BLaER1 treated with 17β-estradiol and CSF1 and Interleukin-3, amounts not matched to agents 10 nM and 100 nM (cell line): Measurements from ENCODE around the gene USP37.

Experiments
- H3K27ac ChIP-seq, 11 experiments: shearing (Covaris generic); formaldehyde crosslinking; 2 replicates each; pipeline ENCODE4 v1.8.1; 2022
- H3K27me3 ChIP-seq, 11 experiments: shearing (Covaris generic); formaldehyde crosslinking; 2 replicates each; pipeline ENCODE4 v1.8.1; 2022
- H3K36me3 ChIP-seq, 11 experiments: shearing (Covaris generic); formaldehyde crosslinking; 2 replicates each; pipeline ENCODE4 v1.8.1; 2022
- H3K4me1 ChIP-seq, 10 experiments: shearing (Covaris generic); formaldehyde crosslinking; 2 replicates each; pipeline ENCODE4 v1.8.1; 2022
- H3K4me2 ChIP-seq, 11 experiments: shearing (Covaris generic); formaldehyde crosslinking; 2 replicates each; pipeline ENCODE4 v1.8.1; 2022
- H3K4me3 ChIP-seq, 10 experiments: shearing (Covaris generic); formaldehyde crosslinking; 2 replicates each; pipeline ENCODE4 v1.8.1; 2022
- H3K9ac ChIP-seq, 11 experiments: shearing (Covaris generic); formaldehyde crosslinking; 2 replicates each; pipeline ENCODE4 v1.8.1; 2022
- H3K9me3 ChIP-seq, 11 experiments: shearing (Covaris generic); formaldehyde crosslinking; replicated peaks in 1 of 11; 2 replicates each; pipeline ENCODE4 v1.8.1; 2022
- H4K20me1 ChIP-seq, 11 experiments: shearing (Covaris generic); formaldehyde crosslinking; 2 replicates each; pipeline ENCODE4 v1.8.1; 2022
- Cebpa-rat ChIP-seq, 11 experiments: shearing (Covaris generic); IDR thresholded peaks; 2 replicates each; pipeline ENCODE4 v1.8.1; 2022

The USP37 gene

GRCh38 chr2:218577482-218578220 lies 9.5 kb upstream of the USP37 start:
- Histone ChIP-seq H3K4me2 (no peak overlapping the region; a peak in 1 of 22 replicates), H3K27me3 (no peaks in the 10 kb centered on the region), H3K4me3 (no peak overlapping the region), H3K27ac (no peak overlapping the region), H3K9me3 (no peaks in the 10 kb centered on the region), H3K9ac (no peak overlapping the region), H4K20me1 (peaks cover 71 to 100% (median 94%) of the 10 kb centered on the region in 11 experiments; a peak in 21 of 22 replicates), H3K36me3 (peaks cover 73 to 100% (median 88%) of the 10 kb centered on the region in 11 experiments), H3K4me1 (peaks cover 0 to 7% (median 0%) of the 10 kb centered on the region in 10 experiments; a peak in 1 of 20 replicates)
- TF ChIP-seq Cebpa-rat (IDR thresholded peaks at IDR 0.05), result no peak

GRCh38 chr2:218576854-218577253 lies 8.7 kb upstream of the USP37 start:
- H3K9me3 ChIP-seq, result no peaks in the 10 kb centered on the region
- H3K4me3 ChIP-seq, result no peak overlapping the region
- H3K27me3 ChIP-seq, result no peaks in the 10 kb centered on the region
- H3K4me1 ChIP-seq, result peaks cover 0 to 7% (median 0%) of the 10 kb centered on the region in 10 experiments; a peak in 1 of 20 replicates
- H4K20me1 ChIP-seq, result peaks cover 69 to 100% (median 96%) of the 10 kb centered on the region in 11 experiments; a peak in 21 of 22 replicates
- H3K36me3 ChIP-seq, result peaks cover 72 to 100% (median 88%) of the 10 kb centered on the region in 11 experiments
- H3K9ac ChIP-seq, result no peak overlapping the region
- no peak overlapping the region for H3K4me2 ChIP-seq
- no peak for TF ChIP-seq Cebpa-rat (IDR thresholded peaks at IDR 0.05)
- no peak overlapping the region for H3K27ac ChIP-seq

- H3K4me2 ChIP-seq, result peak overlapping the region; percentile 82 to 99 (median 94)
- peak overlapping the region; percentile 91 to 98 (median 95) for H3K9ac ChIP-seq
- H3K27me3 ChIP-seq, result no peaks in the 10 kb centered on the region
- no peak for TF ChIP-seq Cebpa-rat (IDR thresholded peaks at IDR 0.05)
- peak overlapping the region in 6 of 11 experiments; percentile 11 to 96 (median 93); a peak in 6 of 22 replicates for H3K27ac ChIP-seq
- H3K4me3 ChIP-seq, result peak overlapping the region; percentile 79 to 95 (median 86); a peak in 18 of 20 replicates
- H3K9me3 ChIP-seq, result no peaks in the 10 kb centered on the region
- peaks cover 14 to 75% (median 58%) of the 10 kb centered on the region in 11 experiments; a peak in 21 of 22 replicates for H4K20me1 ChIP-seq
- peaks cover 33 to 42% (median 38%) of the 10 kb centered on the region in 10 experiments for H3K4me1 ChIP-seq
- peaks cover 37 to 64% (median 51%) of the 10 kb centered on the region in 11 experiments for H3K36me3 ChIP-seq
These were observed 2.7 kb upstream of the USP37 start for GRCh38 chr2:218570850-218571249.

GRCh38 chr2:218569661-218570500 lies 1.7 kb upstream of the USP37 start:
- H3K27me3 ChIP-seq, result no peaks in the 10 kb centered on the region
- H4K20me1 ChIP-seq, result peaks cover 8 to 65% (median 48%) of the 10 kb centered on the region in 11 experiments; a peak in 21 of 22 replicates
- no peaks in the 10 kb centered on the region for H3K9me3 ChIP-seq
- H3K4me1 ChIP-seq, result peaks cover 33 to 44% (median 41%) of the 10 kb centered on the region in 10 experiments
- H3K9ac ChIP-seq, result peak overlapping the region; percentile 91 to 98 (median 95)
- H3K27ac ChIP-seq, result peak overlapping the region; percentile 84 to 98 (median 95)
- no peak for TF ChIP-seq Cebpa-rat (IDR thresholded peaks at IDR 0.05)
- H3K36me3 ChIP-seq, result peaks cover 29 to 64% (median 48%) of the 10 kb centered on the region in 11 experiments
- H3K4me3 ChIP-seq, result peak overlapping the region; percentile 79 to 95 (median 86)
- peak overlapping the region; percentile 82 to 99 (median 94) for H3K4me2 ChIP-seq

- H3K9ac ChIP-seq, result peak overlapping the region; percentile 91 to 98 (median 95)
- TF ChIP-seq Cebpa-rat (IDR thresholded peaks at IDR 0.05), result no peak
- peak overlapping the region; percentile 84 to 98 (median 95) for H3K27ac ChIP-seq
- peak overlapping the region; percentile 79 to 95 (median 86) for H3K4me3 ChIP-seq
- H3K4me1 ChIP-seq, result peaks cover 33 to 44% (median 41%) of the 10 kb centered on the region in 10 experiments
- no peaks in the 10 kb centered on the region for H3K9me3 ChIP-seq
- peak overlapping the region; percentile 82 to 99 (median 94) for H3K4me2 ChIP-seq
- no peaks in the 10 kb centered on the region for H3K27me3 ChIP-seq
- H3K36me3 ChIP-seq, result peaks cover 27 to 64% (median 48%) of the 10 kb centered on the region in 11 experiments
- peaks cover 3 to 58% (median 45%) of the 10 kb centered on the region in 11 experiments; a peak in 21 of 22 replicates for H4K20me1 ChIP-seq
These were observed 884 bp upstream of the USP37 start for GRCh38 chr2:218569038-218569431.

GRCh38 chr2:218567797-218568189 lies 358 bp downstream of the USP37 start:
- Histone ChIP-seq H4K20me1 (peaks cover 8 to 50% (median 33%) of the 10 kb centered on the region in 11 experiments; a peak in 21 of 22 replicates), H3K4me2 (peak overlapping the region; percentile 82 to 96 (median 88)), H3K27me3 (no peaks in the 10 kb centered on the region), H3K36me3 (peaks cover 26 to 64% (median 49%) of the 10 kb centered on the region in 11 experiments), H3K27ac (peak overlapping the region; percentile 80 to 98 (median 94)), H3K4me1 (peaks cover 33 to 44% (median 40%) of the 10 kb centered on the region in 10 experiments), H3K4me3 (peak overlapping the region; percentile 79 to 95 (median 86)), H3K9ac (peak overlapping the region; percentile 89 to 98 (median 95)), H3K9me3 (no peaks in the 10 kb centered on the region)
- TF ChIP-seq Cebpa-rat (IDR thresholded peaks at IDR 0.05), result no peak

GRCh38 chr2:218566296-218566695 lies 1.9 kb downstream of the USP37 start:
- Histone ChIP-seq H3K27ac (no peak overlapping the region), H3K9me3 (no peaks in the 10 kb centered on the region), H3K4me1 (peaks cover 32 to 40% (median 36%) of the 10 kb centered on the region in 10 experiments), H3K4me3 (peak overlapping the region in 1 of 10 experiments; percentile 86; a peak in 2 of 20 replicates), H4K20me1 (peaks cover 16 to 40% (median 22%) of the 10 kb centered on the region in 11 experiments; a peak in 21 of 22 replicates), H3K9ac (no peak overlapping the region; a peak in 1 of 22 replicates), H3K27me3 (no peaks in the 10 kb centered on the region), H3K36me3 (peaks cover 33 to 64% (median 49%) of the 10 kb centered on the region in 11 experiments), H3K4me2 (peak overlapping the region; percentile 82 to 96 (median 88))
- TF ChIP-seq Cebpa-rat (IDR thresholded peaks at IDR 0.05), result no peak

GRCh38 chr2:218564056-218564455 lies 4.1 kb downstream of the USP37 start:
- Histone ChIP-seq H3K9ac (no peak overlapping the region), H3K27me3 (no peaks in the 10 kb centered on the region), H3K4me2 (no peak overlapping the region), H3K4me1 (peaks cover 18 to 24% (median 21%) of the 10 kb centered on the region in 10 experiments), H3K4me3 (no peak overlapping the region), H4K20me1 (peaks cover 0 to 22% (median 12%) of the 10 kb centered on the region in 11 experiments; a peak in 13 of 22 replicates), H3K36me3 (peaks cover 55 to 76% (median 68%) of the 10 kb centered on the region in 11 experiments), H3K27ac (no peak overlapping the region), H3K9me3 (no peaks in the 10 kb centered on the region)
- TF ChIP-seq Cebpa-rat (IDR thresholded peaks at IDR 0.05), result no peak
